DOHH2 (cell line): ENCODE results near the gene EXOC6B.

Experiments
- H3F3A ChIP-seq: fragments of 200-600 bp; sonication (generic), shearing (Covaris generic); 2 replicates; pipeline ENCODE4 v1.6.0; 2016; ENCODE audit warnings: antibody characterized with exemption, mild to moderate bottlenecking; ENCODE audit not compliant: control insufficient read depth, insufficient read depth
- H3K27ac ChIP-seq: fragments of 200-600 bp; sonication (generic); 2 replicates; pipeline ENCODE4 v1.5.1; 2014; ENCODE audit warnings: low read depth, mild to moderate bottlenecking, low read length, moderate library complexity
- H3K27me3 ChIP-seq: fragments of 200-600 bp; sonication (generic); 2 replicates; pipeline ENCODE4 v1.6.1; 2014; ENCODE audit warnings: mild to moderate bottlenecking, low read length, mixed read lengths; ENCODE audit not compliant: control insufficient read depth
- H3K36me3 ChIP-seq: fragments of 200-600 bp; sonication (generic); 2 replicates; pipeline ENCODE4 v1.6.1; 2014; ENCODE audit warnings: mild to moderate bottlenecking, low read length, moderate library complexity, mixed read lengths; ENCODE audit not compliant: control insufficient read depth
- H3K4me1 ChIP-seq: fragments of 200-600 bp; sonication (generic); 2 replicates; pipeline ENCODE4 v1.6.1; 2014; ENCODE audit warnings: mild to moderate bottlenecking, low read length, mixed read lengths; ENCODE audit not compliant: control insufficient read depth
- H3K4me2 ChIP-seq: fragments of 200-600 bp; sonication (generic); 2 replicates; pipeline ENCODE4 v1.6.0; 2014; ENCODE audit warnings: mild to moderate bottlenecking, low read length, moderate library complexity
- H3K4me3 ChIP-seq: fragments of 200-600 bp; sonication (generic); 2 replicates; pipeline ENCODE4 v1.5.1; 2014; ENCODE audit warnings: mild to moderate bottlenecking, low read length, mixed read lengths
- H3K79me2 ChIP-seq: fragments of 200-600 bp; sonication (generic); 2 replicates; pipeline ENCODE4 v1.6.1; 2014; ENCODE audit warnings: mild to moderate bottlenecking, low read length, mixed read lengths; ENCODE audit not compliant: control insufficient read depth
- H3K9me2 ChIP-seq: fragments of 200-600 bp; sonication (generic); replicated peaks from 2 replicates; pipeline ENCODE4 v1.6.1; 2014; ENCODE audit warnings: mild to moderate bottlenecking, low read length, mixed read lengths; ENCODE audit not compliant: control insufficient read depth
- H3K9me3 ChIP-seq: fragments of 200-600 bp; sonication (generic); 2 replicates; pipeline ENCODE4 v1.6.1; 2014; ENCODE audit warnings: antibody characterized with exemption, low read length, mixed read lengths; ENCODE audit not compliant: control insufficient read depth, insufficient read depth
- H4K20me1 ChIP-seq: fragments of 200-600 bp; sonication (generic); 2 replicates; pipeline ENCODE4 v1.6.0; 2014; ENCODE audit warnings: low read depth, mild to moderate bottlenecking, antibody characterized with exemption, low read length, moderate library complexity; ENCODE audit not compliant: control insufficient read depth, insufficient read depth
- CTCF ChIP-seq: fragments of 200-600 bp; sonication (generic); IDR thresholded peaks from one replicate; pipeline ENCODE4 v1.5.1; 2014; ENCODE audit warnings: antibody characterized with exemption, mild to moderate bottlenecking, low read depth, low read length; ENCODE audit not compliant: poor library complexity, severe bottlenecking
- EZH2phosphoT487 ChIP-seq: fragments of 200-600 bp; sonication (generic); IDR thresholded peaks from 2 replicates; pipeline ENCODE4 v1.6.1; 2017; ENCODE audit warnings: borderline replicate concordance, mild to moderate bottlenecking, antibody characterized with exemption, low read length, moderate library complexity, mixed read lengths

EXOC6B gene

GRCh38 chr2:72149556-72150156, 676.2 kb downstream of the EXOC6B start:
- Histone ChIP-seq H3K4me3 (no peak overlapping the region), H3F3A (no peaks in the 10 kb centered on the region), H3K27me3 (peaks cover 32% of the 10 kb centered on the region), H3K27ac (no peak overlapping the region), H3K4me2 (no peak overlapping the region), H3K9me2 (no peaks in the 10 kb centered on the region), H4K20me1 (no peaks in the 10 kb centered on the region), H3K9me3 (no peaks in the 10 kb centered on the region), H3K79me2 (no peaks in the 10 kb centered on the region), H3K4me1 (no peaks in the 10 kb centered on the region), H3K36me3 (no peaks in the 10 kb centered on the region)
- TF ChIP-seq CTCF (no peak), EZH2phosphoT487 (no peak)

GRCh38 chr2:72148837-72149555, 676.8 kb downstream of the EXOC6B start:
- Histone ChIP-seq H4K20me1 (no peaks in the 10 kb centered on the region), H3K27ac (no peak overlapping the region), H3K4me1 (no peaks in the 10 kb centered on the region), H3F3A (no peaks in the 10 kb centered on the region), H3K79me2 (no peaks in the 10 kb centered on the region), H3K9me2 (no peaks in the 10 kb centered on the region), H3K27me3 (peaks cover 32% of the 10 kb centered on the region), H3K36me3 (no peaks in the 10 kb centered on the region), H3K9me3 (no peaks in the 10 kb centered on the region), H3K4me3 (no peak overlapping the region), H3K4me2 (no peak overlapping the region)
- TF ChIP-seq CTCF (no peak), EZH2phosphoT487 (no peak)

GRCh38 chr2:72148003-72148836, 677.6 kb downstream of the EXOC6B start:
- H3K4me1 ChIP-seq, result no peaks in the 10 kb centered on the region
- TF ChIP-seq CTCF (no peak), EZH2phosphoT487 (peak; percentile 89)
- no peak overlapping the region for H3K27ac ChIP-seq
- no peaks in the 10 kb centered on the region for H3F3A ChIP-seq
- H3K9me2 ChIP-seq, result no peaks in the 10 kb centered on the region
- H3K9me3 ChIP-seq, result no peaks in the 10 kb centered on the region
- H3K4me3 ChIP-seq, result no peak overlapping the region
- H3K36me3 ChIP-seq, result no peaks in the 10 kb centered on the region
- H4K20me1 ChIP-seq, result no peaks in the 10 kb centered on the region
- no peaks in the 10 kb centered on the region for H3K79me2 ChIP-seq
- peaks cover 32% of the 10 kb centered on the region for H3K27me3 ChIP-seq
- H3K4me2 ChIP-seq, result no peak overlapping the region
